ENCODE data around the gene PRKN. TPM values are rescaled to one million over a fixed set of nuclear protein-coding genes. Genes with fewer than 3 reads are reported as not detected.

PRKN gene
- total and polyA plus RNA-seq, 9 of the 15 experiments (the other 6 are each of a cell fraction or from before 2014, with no cell fraction given): 0.03 to 0.96 (median 0.15) TPM; not detected in 2

GRCh38 chr6:161379834-161380582 lies 1347.6 kb downstream of the PRKN start (continued):
- no peak for TF ChIP-seq ZBTB40 (IDR thresholded peaks at IDR 0.05)
- no peak for TF ChIP-seq ZBTB40 (CRISPR knock-in tag; IDR thresholded peaks at IDR 0.05)
- no peak for TF ChIP-seq MCM7 (IDR thresholded peaks at IDR 0.05)
- peak; percentile 81; the same call in 1 of the 2 replicates for TF ChIP-seq EHMT2 (IDR thresholded peaks at IDR 0.05)
- no peak for TF ChIP-seq CEBPG (CRISPR knock-in tag; IDR thresholded peaks at IDR 0.05)
- TF ChIP-seq CEBPG (tag; conservative IDR thresholded peaks at IDR 0.05 in 1 of 2, IDR thresholded peaks at IDR 0.05 in 1 of 2): peak in 1 of 2 experiments; percentile 32; a peak in 1 of 4 replicates
- peak; percentile 91 for TF ChIP-seq SMAD4 (CRISPR knock-in tag; conservative IDR thresholded peaks at IDR 0.05)
- peak; percentile 85 for TF ChIP-seq STAT5A (IDR thresholded peaks at IDR 0.05; ENCODE audit: borderline replicate concordance, low read length)
- no peak for TF ChIP-seq ZNF444 (CRISPR knock-in tag; IDR thresholded peaks at IDR 0.05)
- TF ChIP-seq AFF1 (IDR thresholded peaks at IDR 0.05; ENCODE audit: low read depth in 1 of 2, partially characterized antibody in 2 of 2): no peak
- no peak for TF ChIP-seq ZNF263 (CRISPR knock-in tag; IDR thresholded peaks at IDR 0.05; ENCODE audit: borderline replicate concordance)
- TF ChIP-seq TAF9B (IDR thresholded peaks at IDR 0.05; ENCODE audit: partially characterized antibody): no peak
